Activated CD8-positive, alpha-beta T cell treated with anti-CD3 and anti-CD28 coated beads, Interleukin-2, amount 10 ng/mL, durations not matched to agents 7 days and 5 days (primary cell): ENCODE measurements around the gene TRMT112. TPM values are rescaled to one million over a fixed set of nuclear protein-coding genes. Genes with fewer than 3 reads are reported as not detected.

Experiments used
- microRNA-seq: library from miRNA; unstranded; fragments of <30 nt; microRNA quantifications from one replicate; pipeline ENCODE4 v1.2.0, GENCODE V29; 2022
- total RNA-seq, 2 experiments: library from RNA; stranded (reverse); gene quantifications; one replicate each; pipeline ENCODE4 v1.2.3, GENCODE V29; 2021

Gene TRMT112
- total RNA-seq, 2 experiments from 2014 or later: 154 to 165 TPM

Small RNA genes within 50 kb of the gene (microRNA-seq; reads per million reads assigned to microRNA genes)
- 4.6 reads per million for gene MIR7155

Other genes starting within 250 kb of the TRMT112 start
- 10 to 100 TPM; 14.4 to 14.6 TPM for gene MACROD1, start 151.4 kb downstream of the TRMT112 start, total RNA-seq
- gene STIP1, start 131.4 kb downstream of the TRMT112 start, total RNA-seq: 100 to 1,000 TPM; 335 to 340 TPM
- 100 to 1,000 TPM; 261 to 281 TPM for gene FERMT3, start 110.8 kb downstream of the TRMT112 start, total RNA-seq
- 10 to 100 TPM; 37.8 to 44.8 TPM for gene TRPT1, start 91.4 kb downstream of the TRMT112 start, total RNA-seq
- gene NUDT22, start 91.3 kb downstream of the TRMT112 start, total RNA-seq: 10 to 100 TPM; 86.7 to 91.6 TPM
- 10 to 100 TPM; 38.0 to 41.3 TPM for gene DNAJC4, start 87.0 kb downstream of the TRMT112 start, total RNA-seq
- gene VEGFB, start 83.0 kb downstream of the TRMT112 start, total RNA-seq: 10 to 100 TPM; 81.5 to 87.8 TPM
- 10 to 100 TPM; 26.9 to 33.0 TPM for gene FKBP2, start 76.5 kb downstream of the TRMT112 start, total RNA-seq
- 100 to 1,000 TPM; 178 to 197 TPM for gene PPP1R14B, start 70.6 kb downstream of the TRMT112 start, total RNA-seq
- gene PLCB3, start 66.0 kb downstream of the TRMT112 start, total RNA-seq: 10 to 100 TPM; 19.7 TPM
- gene BAD, start 32.9 kb downstream of the TRMT112 start, total RNA-seq: 10 to 100 TPM; 38.3 to 43.9 TPM
- 10 to 100 TPM; 25.3 to 26.8 TPM for gene GPR137, start 31.7 kb downstream of the TRMT112 start, total RNA-seq
- not detected for gene KCNK4, start 26.3 kb downstream of the TRMT112 start, total RNA-seq
- gene CATSPERZ, start 17.2 kb downstream of the TRMT112 start, total RNA-seq: not detected
- 10 to 100 TPM; 42.7 to 43.2 TPM for gene ESRRA, start 12.0 kb downstream of the TRMT112 start, total RNA-seq
- gene PRDX5, start 562 bp upstream of the TRMT112 start, total RNA-seq: 100 to 1,000 TPM; 102 to 106 TPM
- gene CCDC88B, start 22.6 kb upstream of the TRMT112 start, total RNA-seq: 100 to 1,000 TPM; 127 TPM
- gene RPS6KA4, start 41.6 kb upstream of the TRMT112 start, total RNA-seq: 10 to 100 TPM; 39.0 to 42.3 TPM
- gene SLC22A11, start 238.4 kb upstream of the TRMT112 start, total RNA-seq: not detected